Neural crest cell (in vitro differentiated cells): Measurements from ENCODE around the gene REPS2. TPM values are rescaled to one million over a fixed set of nuclear protein-coding genes. Genes with fewer than 3 reads are reported as not detected.

ENCODE experiments used
- DNase-seq: peaks from one replicate; pipeline ENCODE4 v3.0.0; 2021; ENCODE audit warnings: low read depth, mixed read lengths, low spot score
- H3K27ac Mint-ChIP-seq: one replicate; pipeline ENCODE4 v1.8.0; 2021; ENCODE audit warnings: mild to moderate bottlenecking, mixed read lengths; ENCODE audit not compliant: unreplicated experiment
- H3K27me3 Mint-ChIP-seq: 2 replicates; pipeline ENCODE4 v1.8.0; 2021; ENCODE audit warnings: low read depth, mild to moderate bottlenecking, mixed read lengths
- H3K36me3 Mint-ChIP-seq: 2 replicates; pipeline ENCODE4 v1.8.0; 2021; ENCODE audit warnings: low read depth, mild to moderate bottlenecking, mixed read lengths
- H3K4me1 Mint-ChIP-seq: 2 replicates; pipeline ENCODE4 v1.8.0; 2021; ENCODE audit warnings: mixed read lengths
- H3K4me3 Mint-ChIP-seq: one replicate; pipeline ENCODE4 v1.8.0; 2021; ENCODE audit warnings: mild to moderate bottlenecking, mixed read lengths
- H3K9me3 Mint-ChIP-seq: 2 replicates; pipeline ENCODE4 v1.8.0; 2021; ENCODE audit warnings: mixed read lengths
- CTCF ChIP-seq: fragments of 200-600 bp; sonication (generic); conservative IDR thresholded peaks from 2 replicates; pipeline ENCODE4 v1.5.0; 2021; ENCODE audit warnings: antibody characterized with exemption, mild to moderate bottlenecking
- total RNA-seq: library from RNA; stranded (reverse); gene quantifications from 2 replicates; pipeline ENCODE4 v1.2.1, GENCODE V29; 2021

Gene REPS2
- total RNA-seq, 1 donor from 2014 or later: 0.58 TPM

GRCh38 chrX:17082831-17083230 is 136.4 kb downstream of the REPS2 start:
- H3K9me3 Mint-ChIP-seq: no peaks in the 10 kb centered on the region
- TF ChIP-seq CTCF: peak; percentile 46
- no peak overlapping the region for H3K27ac Mint-ChIP-seq
- no peak overlapping the region for H3K4me3 Mint-ChIP-seq
- DNase-seq: no peak
- H3K36me3 Mint-ChIP-seq: no peaks in the 10 kb centered on the region
- peaks cover 9% of the 10 kb centered on the region for H3K4me1 Mint-ChIP-seq
- H3K27me3 Mint-ChIP-seq: peaks cover 36% of the 10 kb centered on the region

GRCh38 chrX:17086317-17086716 is 139.9 kb downstream of the REPS2 start:
- Mint-ChIP-seq H3K9me3 (peaks cover 7% of the 10 kb centered on the region), H3K27me3 (peaks cover 27% of the 10 kb centered on the region), H3K4me1 (peaks cover 9% of the 10 kb centered on the region), H3K27ac (no peak overlapping the region), H3K36me3 (no peaks in the 10 kb centered on the region), H3K4me3 (no peak overlapping the region)
- TF ChIP-seq CTCF: no peak
- DNase-seq: no peak

GRCh38 chrX:17095161-17095560 is 148.7 kb downstream of the REPS2 start:
- Mint-ChIP-seq H3K4me3 (no peak overlapping the region), H3K27ac (no peak overlapping the region), H3K4me1 (no peaks in the 10 kb centered on the region), H3K27me3 (peaks cover 23% of the 10 kb centered on the region), H3K9me3 (peaks cover 4% of the 10 kb centered on the region), H3K36me3 (no peaks in the 10 kb centered on the region)
- no peak for TF ChIP-seq CTCF
- DNase-seq: no peak

GRCh38 chrX:17098516-17099247 is 152.2 kb downstream of the REPS2 start:
- no peak for DNase-seq
- Mint-ChIP-seq H3K4me3 (no peak overlapping the region), H3K27ac (no peak overlapping the region), H3K4me1 (no peaks in the 10 kb centered on the region), H3K27me3 (peaks cover 22% of the 10 kb centered on the region), H3K9me3 (peaks cover 2% of the 10 kb centered on the region), H3K36me3 (no peaks in the 10 kb centered on the region)
- no peak for TF ChIP-seq CTCF

GRCh38 chrX:17104433-17104832 is 158.0 kb downstream of the REPS2 start:
- no peak for TF ChIP-seq CTCF
- Mint-ChIP-seq H3K4me3 (no peak overlapping the region), H3K36me3 (no peaks in the 10 kb centered on the region), H3K27ac (no peak overlapping the region), H3K9me3 (peaks cover 2% of the 10 kb centered on the region), H3K27me3 (peaks cover 7% of the 10 kb centered on the region), H3K4me1 (no peaks in the 10 kb centered on the region)
- no peak for DNase-seq
